Measurements from ENCODE around the gene TPTE2.
A peak's percentile ranks its signal among the peaks of the same experiment; 100 is the strongest.

The TPTE2 gene

GRCh38 chr13:19590423-19590822, 29.1 kb upstream of the TPTE2 start:
- H3K4me1 ChIP-seq (ENCODE audit: control insufficient read depth, insufficient read depth, low read length) = no peaks in the 10 kb centered on the region
- ChIA-PET CTCF (no interaction called here), POLR2A (no interaction called here)
- no peaks in the 10 kb centered on the region for H3K36me3 ChIP-seq (ENCODE audit: control insufficient read depth in 2 of 2, insufficient read depth in 1 of 2, low read length in 2 of 2)
- H3K9me3 ChIP-seq (ENCODE audit: control insufficient read depth, insufficient read depth, low read depth, low read length) = no peaks in the 10 kb centered on the region
- TF ChIP-seq ZNF2 (tag by site-specific recombination; IDR thresholded peaks at IDR 0.05) (no peak), ZNF791 (tag by site-specific recombination; IDR thresholded peaks at IDR 0.05) (no peak)
- no peak overlapping the region for H3K27ac ChIP-seq (ENCODE audit: extremely low read depth, low read depth, low read length)
- H3K4me3 ChIP-seq (ENCODE audit: low read depth, low read length) = no peak overlapping the region

GRCh38 chr13:19589312-19589711, 28.0 kb upstream of the TPTE2 start:
- Histone ChIP-seq H3K27ac (ENCODE audit: extremely low read depth, low read depth, low read length) (no peak overlapping the region), H3K9me3 (ENCODE audit: control insufficient read depth, insufficient read depth, low read depth, low read length) (no peaks in the 10 kb centered on the region), H3K4me1 (ENCODE audit: control insufficient read depth, insufficient read depth, low read length) (no peaks in the 10 kb centered on the region), H3K36me3 (ENCODE audit: control insufficient read depth in 2 of 2, insufficient read depth in 1 of 2, low read length in 2 of 2) (no peaks in the 10 kb centered on the region), H3K4me3 (ENCODE audit: low read depth, low read length) (no peak overlapping the region)
- ChIA-PET CTCF (interaction anchor here (0.5 to 1.1 kb wide), 5 partner anchors 10 to 619 kb away, joined by 3 to 4 read pairs (median 3); no protein-coding TSS in a partner anchor), POLR2A (interaction anchor here (0.6 kb wide), 1 partner anchor 44 kb away, joined by 5 read pairs; the partner anchor contains the start of gene MPHOSPH8)
- TF ChIP-seq ZNF280D (tag by site-specific recombination; IDR thresholded peaks at IDR 0.05) (no peak), ZNF366 (tag by site-specific recombination; conservative IDR thresholded peaks at IDR 0.05) (no peak), ZNF302 (tag by site-specific recombination; IDR thresholded peaks at IDR 0.05; ENCODE audit: low read depth) (no peak)

- H3K9me3 ChIP-seq (ENCODE audit: control insufficient read depth, insufficient read depth, low read depth, low read length) = no peaks in the 10 kb centered on the region
- H3K36me3 ChIP-seq (ENCODE audit: control insufficient read depth in 2 of 2, insufficient read depth in 1 of 2, low read length in 2 of 2) = no peaks in the 10 kb centered on the region
- H3K4me3 ChIP-seq (ENCODE audit: low read depth, low read length) = no peak overlapping the region
- H3K27ac ChIP-seq (ENCODE audit: extremely low read depth, low read depth, low read length) = no peak overlapping the region
- ChIA-PET CTCF (interaction anchor here (0.7 to 1.1 kb wide), 5 partner anchors 15 to 677 kb away, joined by 3 to 4 read pairs (median 3); no protein-coding TSS in a partner anchor), POLR2A (no interaction called here)
- TF ChIP-seq MZF1 (tag by site-specific recombination; IDR thresholded peaks at IDR 0.05; ENCODE audit: borderline replicate concordance) = no peak
- TF ChIP-seq ZNF654 (tag by site-specific recombination; IDR thresholded peaks at IDR 0.05; ENCODE audit: low read depth) = peak; percentile 74
- TF ChIP-seq, protein P1, sequence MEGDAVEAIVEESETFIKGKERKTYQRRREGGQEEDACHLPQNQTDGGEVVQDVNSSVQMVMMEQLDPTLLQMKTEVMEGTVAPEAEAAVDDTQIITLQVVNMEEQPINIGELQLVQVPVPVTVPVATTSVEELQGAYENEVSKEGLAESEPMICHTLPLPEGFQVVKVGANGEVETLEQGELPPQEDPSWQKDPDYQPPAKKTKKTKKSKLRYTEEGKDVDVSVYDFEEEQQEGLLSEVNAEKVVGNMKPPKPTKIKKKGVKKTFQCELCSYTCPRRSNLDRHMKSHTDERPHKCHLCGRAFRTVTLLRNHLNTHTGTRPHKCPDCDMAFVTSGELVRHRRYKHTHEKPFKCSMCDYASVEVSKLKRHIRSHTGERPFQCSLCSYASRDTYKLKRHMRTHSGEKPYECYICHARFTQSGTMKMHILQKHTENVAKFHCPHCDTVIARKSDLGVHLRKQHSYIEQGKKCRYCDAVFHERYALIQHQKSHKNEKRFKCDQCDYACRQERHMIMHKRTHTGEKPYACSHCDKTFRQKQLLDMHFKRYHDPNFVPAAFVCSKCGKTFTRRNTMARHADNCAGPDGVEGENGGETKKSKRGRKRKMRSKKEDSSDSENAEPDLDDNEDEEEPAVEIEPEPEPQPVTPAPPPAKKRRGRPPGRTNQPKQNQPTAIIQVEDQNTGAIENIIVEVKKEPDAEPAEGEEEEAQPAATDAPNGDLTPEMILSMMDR (tag by site-specific recombination; IDR thresholded peaks at IDR 0.05) = peak; percentile 49
- TF ChIP-seq ZNF664 (tag by site-specific recombination; IDR thresholded peaks at IDR 0.05) = peak; percentile 98
- TF ChIP-seq, protein P2, sequence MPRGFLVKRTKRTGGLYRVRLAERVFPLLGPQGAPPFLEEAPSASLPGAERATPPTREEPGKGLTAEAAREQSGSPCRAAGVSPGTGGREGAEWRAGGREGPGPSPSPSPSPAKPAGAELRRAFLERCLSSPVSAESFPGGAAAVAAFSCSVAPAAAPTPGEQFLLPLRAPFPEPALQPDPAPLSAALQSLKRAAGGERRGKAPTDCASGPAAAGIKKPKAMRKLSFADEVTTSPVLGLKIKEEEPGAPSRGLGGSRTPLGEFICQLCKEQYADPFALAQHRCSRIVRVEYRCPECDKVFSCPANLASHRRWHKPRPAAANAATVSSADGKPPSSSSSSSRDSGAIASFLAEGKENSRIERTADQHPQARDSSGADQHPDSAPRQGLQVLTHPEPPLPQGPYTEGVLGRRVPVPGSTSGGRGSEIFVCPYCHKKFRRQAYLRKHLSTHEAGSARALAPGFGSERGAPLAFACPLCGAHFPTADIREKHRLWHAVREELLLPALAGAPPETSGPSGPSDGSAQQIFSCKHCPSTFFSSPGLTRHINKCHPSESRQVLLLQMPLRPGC (tag by site-specific recombination; IDR thresholded peaks at IDR 0.05) = no peak
- TF ChIP-seq ZNF660 (tag by site-specific recombination; IDR thresholded peaks at IDR 0.05) = 0 out of 2 replicates have a peak, but pooled peaks have one; percentile 14
- TF ChIP-seq ZNF549 (tag by site-specific recombination; IDR thresholded peaks at IDR 0.05) = no peak
- no peaks in the 10 kb centered on the region for H3K4me1 ChIP-seq (ENCODE audit: control insufficient read depth, insufficient read depth, low read length)
Observed at GRCh38 chr13:19587635-19588300, 26.4 kb upstream of the TPTE2 start.

All from HEK293 (cell line).